GM19238 (cell line): Measurements from ENCODE around the gene DHRSX.
"Not testable (repeated sequence)": the region's sequence is repeated elsewhere in the genome, so short reads cannot be mapped to it uniquely, and the experiment has no call there.

ENCODE experiments used
- DNase-seq: peaks from one replicate; pipeline ENCODE4 v3.0.0; 2011; ENCODE audit warnings: low spot score; ENCODE audit not compliant: insufficient read length

DHRSX gene

GRCh38 chrX:2266445-2267349, 234.1 kb downstream of the DHRSX start:
- no peak for DNase-seq

- not testable (repeated sequence) for DNase-seq
Measured at GRCh38 chrX:2265658-2266444, 234.9 kb downstream of the DHRSX start.

GRCh38 chrX:2264179-2265030, 236.4 kb downstream of the DHRSX start:
- no peak for DNase-seq

- DNase-seq, result no peak
Measured at GRCh38 chrX:2263203-2263602, 237.6 kb downstream of the DHRSX start.

GRCh38 chrX:2262668-2263055, 238.1 kb downstream of the DHRSX start:
- DNase-seq, result no peak

- DNase-seq, result no peak
Measured at GRCh38 chrX:2261831-2262667, 238.7 kb downstream of the DHRSX start.

- DNase-seq, result no peak
Measured at GRCh38 chrX:2252331-2253065, 248.3 kb downstream of the DHRSX start.

- DNase-seq, result no peak
Measured at GRCh38 chrX:2251211-2251610, 249.6 kb downstream of the DHRSX start.

GRCh38 chrX:2243913-2244460, 256.8 kb downstream of the DHRSX start:
- no peak for DNase-seq

GRCh38 chrX:2242980-2243379, 257.8 kb downstream of the DHRSX start:
- no peak for DNase-seq

GRCh38 chrX:2242326-2242725, 258.4 kb downstream of the DHRSX start:
- DNase-seq, result no peak

GRCh38 chrX:2241496-2241895, 259.3 kb downstream of the DHRSX start:
- DNase-seq, result not testable (repeated sequence)

- not testable (repeated sequence) for DNase-seq
Measured at GRCh38 chrX:2240761-2241160, 260.0 kb downstream of the DHRSX start.

- no peak for DNase-seq
Measured at GRCh38 chrX:2237976-2238375, 262.8 kb downstream of the DHRSX start.

- no peak for DNase-seq
Measured at GRCh38 chrX:2231570-2232192, 269.1 kb downstream of the DHRSX start.

- DNase-seq, result no peak
Measured at GRCh38 chrX:2230457-2230856, 270.3 kb downstream of the DHRSX start.

- DNase-seq, result no peak
Measured at GRCh38 chrX:2228536-2228935, 272.2 kb downstream of the DHRSX start.

- no peak for DNase-seq
Measured at GRCh38 chrX:2226906-2227656, 273.7 kb downstream of the DHRSX start.
